Loucy (cell line): ENCODE data around the gene KBTBD12.

Source experiments
- EZH2phosphoT487 ChIP-seq: fragments of 200-600 bp; IDR thresholded peaks from 2 replicates; pipeline ENCODE4 v1.6.1; 2018; ENCODE audit warnings: antibody characterized with exemption, mild to moderate bottlenecking, moderate library complexity, borderline replicate concordance
- TF ChIP-seq, protein P1 (sequence below): fragments of 200-600 bp; sonication (generic); conservative IDR thresholded peaks from 2 replicates; pipeline ENCODE4 v1.5.1; 2014; ENCODE audit warnings: mild to moderate bottlenecking, antibody characterized with exemption, low read length

- TF ChIP-seq, protein P1, sequence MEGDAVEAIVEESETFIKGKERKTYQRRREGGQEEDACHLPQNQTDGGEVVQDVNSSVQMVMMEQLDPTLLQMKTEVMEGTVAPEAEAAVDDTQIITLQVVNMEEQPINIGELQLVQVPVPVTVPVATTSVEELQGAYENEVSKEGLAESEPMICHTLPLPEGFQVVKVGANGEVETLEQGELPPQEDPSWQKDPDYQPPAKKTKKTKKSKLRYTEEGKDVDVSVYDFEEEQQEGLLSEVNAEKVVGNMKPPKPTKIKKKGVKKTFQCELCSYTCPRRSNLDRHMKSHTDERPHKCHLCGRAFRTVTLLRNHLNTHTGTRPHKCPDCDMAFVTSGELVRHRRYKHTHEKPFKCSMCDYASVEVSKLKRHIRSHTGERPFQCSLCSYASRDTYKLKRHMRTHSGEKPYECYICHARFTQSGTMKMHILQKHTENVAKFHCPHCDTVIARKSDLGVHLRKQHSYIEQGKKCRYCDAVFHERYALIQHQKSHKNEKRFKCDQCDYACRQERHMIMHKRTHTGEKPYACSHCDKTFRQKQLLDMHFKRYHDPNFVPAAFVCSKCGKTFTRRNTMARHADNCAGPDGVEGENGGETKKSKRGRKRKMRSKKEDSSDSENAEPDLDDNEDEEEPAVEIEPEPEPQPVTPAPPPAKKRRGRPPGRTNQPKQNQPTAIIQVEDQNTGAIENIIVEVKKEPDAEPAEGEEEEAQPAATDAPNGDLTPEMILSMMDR: no peak
- no peak for TF ChIP-seq EZH2phosphoT487
Measured at GRCh38 chr3:127902486-127902885, 12.5 kb upstream of the KBTBD12 start.
